ENCODE data around the gene TRPM7.

DNA sequence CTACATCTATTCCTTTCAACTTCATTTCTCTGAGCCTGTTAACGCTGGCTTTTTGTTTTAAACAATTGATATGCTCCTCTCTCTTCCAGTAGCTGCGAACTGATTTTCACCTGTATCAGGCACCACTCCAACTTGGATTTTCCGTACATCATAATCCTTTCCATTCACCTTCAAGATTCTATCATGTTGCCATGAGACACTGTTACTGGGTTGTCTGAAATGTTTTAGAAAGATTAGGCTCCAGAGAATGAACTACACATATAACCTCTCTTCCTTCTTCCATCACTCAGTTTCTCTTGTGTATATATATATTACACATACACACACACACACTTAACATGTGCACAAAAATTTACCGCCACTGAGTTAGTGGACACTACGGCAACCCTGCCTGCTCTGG is 140.0 kb downstream of the TRPM7 start, which contains the start of gene USP50:
- TF ChIP-seq SUZ12 (IDR thresholded peaks at IDR 0.05; ENCODE audit: extremely low read depth, insufficient read depth, insufficient read length) = no peak
- TF ChIP-seq ZNF274 (IDR thresholded peaks at IDR 0.05; ENCODE audit: low read depth, low read length) = no peak
